Erythroblast (primary cell): ENCODE data around the gene OTUD4.

Source experiments
- GATA1 ChIP-seq: IDR thresholded peaks from 2 replicates; pipeline ENCODE4 v1.6.1; 2011; ENCODE audit warnings: low read depth, mild to moderate bottlenecking, control low read depth, low read length, moderate library complexity
- POLR2A ChIP-seq: IDR thresholded peaks from 2 replicates; pipeline ENCODE4 v1.6.1; 2011; ENCODE audit warnings: mild to moderate bottlenecking, low read length

DNA sequence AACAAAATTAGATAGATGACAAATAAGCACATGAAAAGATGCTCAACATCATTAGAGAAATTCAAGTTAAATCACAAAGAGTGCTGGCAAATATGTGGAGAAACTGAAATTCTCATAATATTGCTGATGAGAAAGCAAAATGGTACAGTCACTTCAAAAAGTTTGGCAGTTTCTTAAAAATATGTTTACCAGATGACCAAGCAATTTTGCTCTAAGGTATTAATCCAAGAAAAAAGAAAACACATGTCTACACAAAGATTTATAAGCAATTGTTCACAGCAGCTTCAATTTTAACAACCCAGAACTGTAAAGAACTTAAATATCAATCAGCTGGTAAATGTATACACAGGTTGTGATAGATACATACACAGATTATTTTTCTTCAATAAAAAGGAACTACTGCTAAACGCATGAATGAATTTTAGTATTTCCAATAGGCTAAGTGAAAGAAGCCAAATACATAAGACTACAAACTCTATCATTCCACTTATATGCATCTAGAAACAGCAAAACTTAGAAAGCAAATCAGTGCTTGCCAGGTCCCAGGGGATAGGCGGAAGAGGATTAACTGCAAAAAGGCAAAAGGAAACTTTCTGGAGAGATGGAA lies 11.7 kb downstream of the OTUD4 start:
- no peak for TF ChIP-seq POLR2A
- no peak for TF ChIP-seq GATA1
